Testis (tissue), 2 donors: ENCODE results near the gene STARD7.

ENCODE experiments used
- POLR2A ChIP-seq: fragments of 450-650 bp; IDR thresholded peaks from one replicate; pipeline ENCODE4 v1.6.1; 2017; ENCODE audit warnings: antibody characterized with exemption, mild to moderate bottlenecking, moderate library complexity
- TF ChIP-seq, protein P1 (sequence below), 3 experiments: fragments of 450-650 bp in 2 of 3; fragments of 200-600 bp in 1 of 3; sonication (generic) in 1 of 3; IDR thresholded peaks; one replicate each; pipeline ENCODE4 v1.5.1; 2016 to 2019; ENCODE audit warnings: antibody characterized with exemption in 3 of 3, mild to moderate bottlenecking in 2 of 3, moderate library complexity in 1 of 3

- TF ChIP-seq, protein P1, sequence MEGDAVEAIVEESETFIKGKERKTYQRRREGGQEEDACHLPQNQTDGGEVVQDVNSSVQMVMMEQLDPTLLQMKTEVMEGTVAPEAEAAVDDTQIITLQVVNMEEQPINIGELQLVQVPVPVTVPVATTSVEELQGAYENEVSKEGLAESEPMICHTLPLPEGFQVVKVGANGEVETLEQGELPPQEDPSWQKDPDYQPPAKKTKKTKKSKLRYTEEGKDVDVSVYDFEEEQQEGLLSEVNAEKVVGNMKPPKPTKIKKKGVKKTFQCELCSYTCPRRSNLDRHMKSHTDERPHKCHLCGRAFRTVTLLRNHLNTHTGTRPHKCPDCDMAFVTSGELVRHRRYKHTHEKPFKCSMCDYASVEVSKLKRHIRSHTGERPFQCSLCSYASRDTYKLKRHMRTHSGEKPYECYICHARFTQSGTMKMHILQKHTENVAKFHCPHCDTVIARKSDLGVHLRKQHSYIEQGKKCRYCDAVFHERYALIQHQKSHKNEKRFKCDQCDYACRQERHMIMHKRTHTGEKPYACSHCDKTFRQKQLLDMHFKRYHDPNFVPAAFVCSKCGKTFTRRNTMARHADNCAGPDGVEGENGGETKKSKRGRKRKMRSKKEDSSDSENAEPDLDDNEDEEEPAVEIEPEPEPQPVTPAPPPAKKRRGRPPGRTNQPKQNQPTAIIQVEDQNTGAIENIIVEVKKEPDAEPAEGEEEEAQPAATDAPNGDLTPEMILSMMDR (IDR thresholded peaks at IDR 0.05), result no peak
- TF ChIP-seq POLR2A, result no peak
Measured at GRCh38 chr2:96198921-96199320, 9.7 kb downstream of the STARD7 start.
